ENCODE measurements around the gene SHROOM3.

The SHROOM3 gene

GRCh38 chr4:76652389-76652788 is 217.4 kb downstream of the SHROOM3 start:
- TF ChIP-seq CTCF (IDR thresholded peaks at IDR 0.05) (no peak), ZFX (IDR thresholded peaks at IDR 0.05; ENCODE audit: borderline replicate concordance) (no peak)
- H3K27ac ChIP-seq, result no peak overlapping the region

GRCh38 chr4:76654084-76654483 is 219.1 kb downstream of the SHROOM3 start:
- H3K27ac ChIP-seq, result no peak overlapping the region
- TF ChIP-seq CTCF (IDR thresholded peaks at IDR 0.05) (no peak), ZFX (IDR thresholded peaks at IDR 0.05; ENCODE audit: borderline replicate concordance) (no peak)

GRCh38 chr4:76654791-76655190 is 219.8 kb downstream of the SHROOM3 start:
- no peak overlapping the region for H3K27ac ChIP-seq
- TF ChIP-seq CTCF (IDR thresholded peaks at IDR 0.05) (no peak), ZFX (IDR thresholded peaks at IDR 0.05; ENCODE audit: borderline replicate concordance) (no peak)

GRCh38 chr4:76655566-76656479 is 220.8 kb downstream of the SHROOM3 start:
- no peak overlapping the region for H3K27ac ChIP-seq
- TF ChIP-seq CTCF (IDR thresholded peaks at IDR 0.05) (no peak), ZFX (IDR thresholded peaks at IDR 0.05; ENCODE audit: borderline replicate concordance) (no peak)

GRCh38 chr4:76657443-76657842 is 222.4 kb downstream of the SHROOM3 start:
- TF ChIP-seq ZFX (IDR thresholded peaks at IDR 0.05; ENCODE audit: borderline replicate concordance) (no peak), CTCF (IDR thresholded peaks at IDR 0.05) (no peak)
- no peak overlapping the region for H3K27ac ChIP-seq

GRCh38 chr4:76658231-76659102 is 223.4 kb downstream of the SHROOM3 start:
- no peak overlapping the region for H3K27ac ChIP-seq
- TF ChIP-seq ZFX (IDR thresholded peaks at IDR 0.05; ENCODE audit: borderline replicate concordance) (no peak), CTCF (IDR thresholded peaks at IDR 0.05) (no peak)
